BE2C (cell line): Measurements from ENCODE around the gene SLC16A7.

Experiments
- DNase-seq: peaks from one replicate; pipeline ENCODE4 v3.0.0-alpha.2; 2020
- H3K27me3 ChIP-seq: fragments of 250-450 bp; sonication (Bioruptor Pico); 2 replicates; pipeline ENCODE4 v1.5.1; 2020; ENCODE audit warnings: mild to moderate bottlenecking
- H3K36me3 ChIP-seq: fragments of 250-450 bp; sonication (Bioruptor Pico); 2 replicates; pipeline ENCODE4 v1.5.1; 2020; ENCODE audit warnings: mild to moderate bottlenecking
- H3K4me1 ChIP-seq: fragments of 250-450 bp; sonication (Bioruptor Pico); 2 replicates; pipeline ENCODE4 v1.5.1; 2020
- H3K4me3 ChIP-seq: 2 replicates; pipeline ENCODE4 v1.5.1; 2011; ENCODE audit warnings: low read depth, low read length
- H3K9me3 ChIP-seq: fragments of 250-450 bp; sonication (Bioruptor Pico); 2 replicates; pipeline ENCODE4 v1.5.1; 2020
- TF ChIP-seq, protein P1 (sequence below): IDR thresholded peaks from 2 replicates; pipeline ENCODE4 v1.5.1; 2012; ENCODE audit warnings: mild to moderate bottlenecking, low read depth, low read length

Gene SLC16A7

DNA sequence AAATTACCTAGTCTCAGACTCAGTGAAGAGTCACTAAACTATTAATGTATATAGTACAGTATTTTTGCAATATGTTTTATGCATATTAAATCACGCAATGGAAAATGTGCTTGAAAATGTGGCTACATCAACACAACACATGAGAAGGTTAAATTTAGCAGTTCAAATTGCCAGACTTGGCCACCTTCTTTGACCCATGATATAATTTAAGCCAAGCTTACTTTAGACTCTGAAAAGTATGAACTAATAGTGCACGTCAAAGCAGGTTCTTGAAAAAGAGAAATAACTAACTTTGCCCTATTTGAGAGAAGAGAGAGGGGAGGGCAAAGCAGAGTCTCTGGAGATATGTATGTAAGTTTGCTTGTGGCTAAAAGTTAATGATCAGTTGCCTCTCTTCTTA lies 68.7 kb downstream of the SLC16A7 start:
- TF ChIP-seq, protein P1, sequence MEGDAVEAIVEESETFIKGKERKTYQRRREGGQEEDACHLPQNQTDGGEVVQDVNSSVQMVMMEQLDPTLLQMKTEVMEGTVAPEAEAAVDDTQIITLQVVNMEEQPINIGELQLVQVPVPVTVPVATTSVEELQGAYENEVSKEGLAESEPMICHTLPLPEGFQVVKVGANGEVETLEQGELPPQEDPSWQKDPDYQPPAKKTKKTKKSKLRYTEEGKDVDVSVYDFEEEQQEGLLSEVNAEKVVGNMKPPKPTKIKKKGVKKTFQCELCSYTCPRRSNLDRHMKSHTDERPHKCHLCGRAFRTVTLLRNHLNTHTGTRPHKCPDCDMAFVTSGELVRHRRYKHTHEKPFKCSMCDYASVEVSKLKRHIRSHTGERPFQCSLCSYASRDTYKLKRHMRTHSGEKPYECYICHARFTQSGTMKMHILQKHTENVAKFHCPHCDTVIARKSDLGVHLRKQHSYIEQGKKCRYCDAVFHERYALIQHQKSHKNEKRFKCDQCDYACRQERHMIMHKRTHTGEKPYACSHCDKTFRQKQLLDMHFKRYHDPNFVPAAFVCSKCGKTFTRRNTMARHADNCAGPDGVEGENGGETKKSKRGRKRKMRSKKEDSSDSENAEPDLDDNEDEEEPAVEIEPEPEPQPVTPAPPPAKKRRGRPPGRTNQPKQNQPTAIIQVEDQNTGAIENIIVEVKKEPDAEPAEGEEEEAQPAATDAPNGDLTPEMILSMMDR: no peak
- H3K9me3 ChIP-seq: no peaks in the 10 kb centered on the region
- DNase-seq: no peak

DNA sequence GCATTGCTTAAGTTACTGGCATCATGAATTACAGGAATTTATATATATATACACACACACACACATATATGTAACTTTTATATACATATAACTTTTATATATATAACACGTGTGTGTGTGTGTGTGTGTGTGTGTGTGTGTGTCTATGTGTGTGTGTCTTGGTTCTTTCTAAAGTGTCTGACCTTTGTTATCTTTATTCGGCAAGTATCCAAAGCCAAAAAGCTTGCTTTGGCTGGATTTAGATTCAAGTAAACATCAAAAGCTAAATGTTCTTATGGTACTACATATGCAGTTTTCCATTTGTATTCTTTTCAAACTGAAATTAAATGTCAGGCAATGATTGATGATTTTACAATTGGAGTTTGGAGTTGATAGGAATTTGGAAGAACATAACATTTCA lies 69.9 kb downstream of the SLC16A7 start:
- no peaks in the 10 kb centered on the region for H3K9me3 ChIP-seq
- H3K36me3 ChIP-seq: no peaks in the 10 kb centered on the region
- H3K27me3 ChIP-seq: no peaks in the 10 kb centered on the region
- DNase-seq: no peak
- H3K4me1 ChIP-seq: no peaks in the 10 kb centered on the region
- TF ChIP-seq, protein P1: no peak
- no peak overlapping the region for H3K4me3 ChIP-seq

More for the DNA sequence above, 68.7 kb downstream of the SLC16A7 start:
- H3K27me3 ChIP-seq: no peaks in the 10 kb centered on the region
- H3K36me3 ChIP-seq: no peaks in the 10 kb centered on the region
- H3K4me1 ChIP-seq: no peaks in the 10 kb centered on the region
- H3K4me3 ChIP-seq: no peak overlapping the region

GRCh38 chr12:59668674-59669073 lies 72.8 kb downstream of the SLC16A7 start:
- no peak for DNase-seq
- no peak overlapping the region for H3K4me3 ChIP-seq
- H3K9me3 ChIP-seq: no peaks in the 10 kb centered on the region
- TF ChIP-seq, protein P1: no peak
- H3K36me3 ChIP-seq: no peaks in the 10 kb centered on the region
- no peaks in the 10 kb centered on the region for H3K4me1 ChIP-seq
- no peaks in the 10 kb centered on the region for H3K27me3 ChIP-seq

GRCh38 chr12:59672273-59672672 lies 76.4 kb downstream of the SLC16A7 start:
- Histone ChIP-seq H3K4me1 (no peaks in the 10 kb centered on the region), H3K4me3 (no peak overlapping the region), H3K36me3 (no peaks in the 10 kb centered on the region), H3K27me3 (no peaks in the 10 kb centered on the region), H3K9me3 (no peaks in the 10 kb centered on the region)
- TF ChIP-seq, protein P1: no peak
- DNase-seq: no peak

GRCh38 chr12:59675461-59675860 lies 79.6 kb downstream of the SLC16A7 start:
- TF ChIP-seq, protein P1: no peak
- no peaks in the 10 kb centered on the region for H3K9me3 ChIP-seq
- no peak overlapping the region for H3K4me3 ChIP-seq
- H3K27me3 ChIP-seq: no peaks in the 10 kb centered on the region
- no peaks in the 10 kb centered on the region for H3K4me1 ChIP-seq
- H3K36me3 ChIP-seq: no peaks in the 10 kb centered on the region
- no peak for DNase-seq

GRCh38 chr12:59677857-59678256 lies 82.0 kb downstream of the SLC16A7 start:
- Histone ChIP-seq H3K4me3 (no peak overlapping the region), H3K36me3 (no peaks in the 10 kb centered on the region), H3K4me1 (no peaks in the 10 kb centered on the region), H3K27me3 (no peaks in the 10 kb centered on the region), H3K9me3 (no peaks in the 10 kb centered on the region)
- TF ChIP-seq, protein P1: no peak
- no peak for DNase-seq
